Activated CD4-positive, alpha-beta T cell treated with anti-CD3 and anti-CD28 coated beads for 24 hours (primary cell): Measurements from ENCODE around the gene SOCS3.
"Not testable (repeated sequence)": the region's sequence is repeated elsewhere in the genome, so short reads cannot be mapped to it uniquely, and the experiment has no call there.

Source experiments
- DNase-seq, 2 donors: peaks; one replicate each; pipeline ENCODE4 v3.0.0-alpha.2; 2020; ENCODE audit warnings: low read depth in 2 of 2

Gene SOCS3

GRCh38 chr17:78309659-78310255 lies 50.1 kb downstream of the SOCS3 start:
- DNase-seq, result not testable (repeated sequence)

DNA sequence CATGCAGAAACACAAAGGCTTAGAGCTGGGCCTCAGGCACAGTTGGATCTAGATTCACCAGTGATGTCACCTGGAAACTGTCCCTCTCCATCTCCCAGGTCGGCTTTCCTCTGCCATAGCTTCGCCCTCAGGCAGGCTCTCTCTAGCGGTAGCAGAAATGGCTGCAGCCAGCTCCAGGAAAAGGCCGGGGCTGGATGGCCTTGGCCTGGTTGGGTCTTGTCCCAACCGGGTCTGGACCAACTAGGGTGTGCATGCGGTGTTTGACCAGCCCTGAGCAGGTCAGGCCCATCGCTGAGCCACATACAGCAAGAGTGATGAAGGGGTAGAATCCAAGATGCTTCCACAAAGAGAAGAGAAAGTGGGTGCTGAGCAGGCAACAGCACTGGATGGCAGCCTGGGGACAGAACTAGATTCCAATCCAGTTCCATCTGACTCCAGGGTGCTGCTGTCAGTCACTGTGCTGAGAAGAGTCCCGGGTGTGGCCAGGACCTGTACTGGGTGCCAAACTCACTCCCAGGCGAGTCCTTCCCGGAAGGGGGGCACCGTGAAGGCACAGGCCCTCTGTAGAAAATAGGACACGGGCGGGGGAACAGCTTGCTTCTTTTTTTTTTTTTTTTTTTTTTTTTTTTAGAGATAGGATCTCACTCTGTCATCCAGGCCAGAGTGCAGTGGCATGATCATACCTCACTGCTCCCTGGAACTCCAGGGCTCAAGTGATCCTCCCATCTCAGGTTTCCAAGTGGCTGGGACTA lies 51.8 kb downstream of the SOCS3 start:
- no peak for DNase-seq

GRCh38 chr17:78306913-78307312 lies 53.0 kb downstream of the SOCS3 start:
- no peak for DNase-seq
